ENCODE measurements around the gene PRPH. TPM values are rescaled to one million over a fixed set of nuclear protein-coding genes. Genes with fewer than 3 reads are reported as not detected.

Gene PRPH
- total RNA-seq, 6 experiments from 2014 or later: not detected

GRCh38 chr12:49335955-49336644, 41.2 kb downstream of the PRPH start:
- Mint-ChIP-seq H3K4me1 (ENCODE audit: low read depth) (peaks cover 13% of the 10 kb centered on the region), H3K36me3 (ENCODE audit: low read depth) (no peaks in the 10 kb centered on the region), H3K27ac (no peak overlapping the region), H3K4me3 (no peak overlapping the region), H3K9me3 (no peaks in the 10 kb centered on the region), H3K27me3 (ENCODE audit: insufficient read depth) (peaks cover 34% of the 10 kb centered on the region)
- TF ChIP-seq, protein P1, sequence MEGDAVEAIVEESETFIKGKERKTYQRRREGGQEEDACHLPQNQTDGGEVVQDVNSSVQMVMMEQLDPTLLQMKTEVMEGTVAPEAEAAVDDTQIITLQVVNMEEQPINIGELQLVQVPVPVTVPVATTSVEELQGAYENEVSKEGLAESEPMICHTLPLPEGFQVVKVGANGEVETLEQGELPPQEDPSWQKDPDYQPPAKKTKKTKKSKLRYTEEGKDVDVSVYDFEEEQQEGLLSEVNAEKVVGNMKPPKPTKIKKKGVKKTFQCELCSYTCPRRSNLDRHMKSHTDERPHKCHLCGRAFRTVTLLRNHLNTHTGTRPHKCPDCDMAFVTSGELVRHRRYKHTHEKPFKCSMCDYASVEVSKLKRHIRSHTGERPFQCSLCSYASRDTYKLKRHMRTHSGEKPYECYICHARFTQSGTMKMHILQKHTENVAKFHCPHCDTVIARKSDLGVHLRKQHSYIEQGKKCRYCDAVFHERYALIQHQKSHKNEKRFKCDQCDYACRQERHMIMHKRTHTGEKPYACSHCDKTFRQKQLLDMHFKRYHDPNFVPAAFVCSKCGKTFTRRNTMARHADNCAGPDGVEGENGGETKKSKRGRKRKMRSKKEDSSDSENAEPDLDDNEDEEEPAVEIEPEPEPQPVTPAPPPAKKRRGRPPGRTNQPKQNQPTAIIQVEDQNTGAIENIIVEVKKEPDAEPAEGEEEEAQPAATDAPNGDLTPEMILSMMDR (IDR thresholded peaks at IDR 0.05): no peak
- no peak for DNase-seq

- DNase-seq: peak; percentile 40
- TF ChIP-seq, protein P1 (IDR thresholded peaks at IDR 0.05): peak; percentile 99
- H3K36me3 Mint-ChIP-seq (ENCODE audit: low read depth): no peaks in the 10 kb centered on the region
- H3K4me3 Mint-ChIP-seq: peak within 1 kb of the TSS; percentile 80
- H3K4me1 Mint-ChIP-seq (ENCODE audit: low read depth): peaks cover 13% of the 10 kb centered on the region
- peaks cover 36% of the 10 kb centered on the region for H3K27me3 Mint-ChIP-seq (ENCODE audit: insufficient read depth)
- H3K27ac Mint-ChIP-seq: no peak within 1 kb of the TSS
- no peaks in the 10 kb centered on the region for H3K9me3 Mint-ChIP-seq
Observed at GRCh38 chr12:49336645-49337584, 42.0 kb downstream of the PRPH start, which contains the start of gene C1QL4. Gene C1QL4 (minus strand): TSS chr12:49337188. CDS start chr12:49336477, 711 bp downstream.

DNA sequence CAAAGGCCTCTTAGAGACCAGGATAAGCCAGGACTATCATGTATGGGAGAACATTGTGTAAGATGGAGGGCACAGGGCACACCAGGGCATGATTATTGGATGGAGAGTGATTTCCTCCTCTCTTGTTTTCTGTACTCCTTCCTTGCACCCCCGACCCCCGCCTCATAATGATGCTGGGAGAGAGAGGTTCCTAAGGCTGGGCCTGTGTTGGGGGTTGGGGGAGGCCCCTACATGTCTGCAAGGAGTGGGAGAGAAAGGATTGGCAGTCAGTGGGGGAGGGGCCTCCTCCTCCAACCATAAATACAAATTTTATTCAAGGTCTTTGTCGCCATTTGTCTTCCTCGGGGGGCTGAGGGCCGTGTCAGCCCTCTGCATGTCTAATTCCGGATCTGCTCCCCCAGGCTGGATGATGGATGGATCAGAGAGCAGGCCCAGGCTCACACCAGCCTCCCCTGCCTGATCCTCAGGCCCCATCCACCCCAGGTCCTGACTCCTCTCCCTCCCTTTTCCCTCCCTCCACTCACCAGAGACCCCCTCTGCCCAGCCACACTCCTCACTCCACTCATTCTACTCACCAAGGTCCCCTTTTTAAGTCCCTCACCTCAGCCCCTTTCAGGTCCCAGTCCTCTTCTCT, 44.0 kb downstream of the PRPH start:
- H3K4me1 Mint-ChIP-seq (ENCODE audit: low read depth): peaks cover 24% of the 10 kb centered on the region
- TF ChIP-seq, protein P1 (IDR thresholded peaks at IDR 0.05): no peak
- no peaks in the 10 kb centered on the region for H3K9me3 Mint-ChIP-seq
- H3K36me3 Mint-ChIP-seq (ENCODE audit: low read depth): no peaks in the 10 kb centered on the region
- no peak overlapping the region for H3K27ac Mint-ChIP-seq
- H3K4me3 Mint-ChIP-seq: no peak overlapping the region
- DNase-seq: no peak
- peaks cover 40% of the 10 kb centered on the region for H3K27me3 Mint-ChIP-seq (ENCODE audit: insufficient read depth)

DNA sequence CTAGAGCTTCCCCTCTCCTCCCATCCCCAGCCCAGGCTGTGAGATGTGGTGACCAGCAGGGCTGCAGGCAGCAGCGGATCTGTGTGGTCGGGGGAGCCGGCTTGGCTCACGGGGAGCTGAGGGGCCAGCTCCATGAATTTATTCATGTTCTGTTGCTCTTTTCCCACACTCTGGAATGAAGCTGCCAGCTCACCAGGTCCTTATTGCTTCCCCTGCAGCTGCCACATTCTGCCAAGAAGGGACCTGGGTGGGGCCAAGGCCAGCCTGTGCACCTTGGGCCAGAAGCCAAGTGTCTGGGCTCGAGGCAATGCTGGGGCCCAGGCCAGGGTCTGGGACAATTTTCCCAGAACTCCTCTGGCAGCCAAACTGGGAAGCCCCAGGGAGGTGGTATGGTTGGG, 44.5 kb downstream of the PRPH start:
- no peaks in the 10 kb centered on the region for H3K36me3 Mint-ChIP-seq (ENCODE audit: low read depth)
- H3K9me3 Mint-ChIP-seq: no peaks in the 10 kb centered on the region
- H3K4me1 Mint-ChIP-seq (ENCODE audit: low read depth): peaks cover 24% of the 10 kb centered on the region
- TF ChIP-seq, protein P1 (IDR thresholded peaks at IDR 0.05): no peak
- DNase-seq: no peak
- H3K27me3 Mint-ChIP-seq (ENCODE audit: insufficient read depth): peaks cover 45% of the 10 kb centered on the region
- H3K27ac Mint-ChIP-seq: no peak overlapping the region
- H3K4me3 Mint-ChIP-seq: no peak overlapping the region

GRCh38 chr12:49340095-49340870, 45.3 kb downstream of the PRPH start:
- Mint-ChIP-seq H3K9me3 (no peaks in the 10 kb centered on the region), H3K36me3 (ENCODE audit: low read depth) (no peaks in the 10 kb centered on the region), H3K27me3 (ENCODE audit: insufficient read depth) (peaks cover 45% of the 10 kb centered on the region), H3K27ac (no peak overlapping the region), H3K4me3 (no peak overlapping the region), H3K4me1 (ENCODE audit: low read depth) (peaks cover 24% of the 10 kb centered on the region)
- TF ChIP-seq, protein P1 (IDR thresholded peaks at IDR 0.05): no peak
- DNase-seq: no peak
